Endometrium (tissue), 2 donors: ENCODE results near the gene MDGA2.

Experiments used
- FAIRE-seq: peaks from 2 replicates; lab custom pipeline; 2012; peaks lifted over from hg19 to GRCh38; lab: Jason Lieb, UNC
- donor health status: control.
- donor health status: control.

Gene MDGA2

GRCh38 chr14:46902837-46903236 lies 772.6 kb downstream of the MDGA2 start:
- no peak for FAIRE-seq

- FAIRE-seq, result no peak
Observed at GRCh38 chr14:46894476-46894875, 780.9 kb downstream of the MDGA2 start.

GRCh38 chr14:46887144-46887543 lies 788.3 kb downstream of the MDGA2 start:
- no peak for FAIRE-seq

GRCh38 chr14:46885566-46885965 lies 789.8 kb downstream of the MDGA2 start:
- FAIRE-seq, result no peak

GRCh38 chr14:46861753-46862152 lies 813.7 kb downstream of the MDGA2 start:
- FAIRE-seq, result no peak

GRCh38 chr14:46840944-46841720 lies 834.3 kb downstream of the MDGA2 start:
- no peak for FAIRE-seq

GRCh38 chr14:46820291-46820690 lies 855.1 kb downstream of the MDGA2 start:
- FAIRE-seq, result no peak

- FAIRE-seq, result no peak
Observed at GRCh38 chr14:46819117-46819516, 856.3 kb downstream of the MDGA2 start.

- no peak for FAIRE-seq
Observed at GRCh38 chr14:46818147-46818546, 857.3 kb downstream of the MDGA2 start.

- no peak for FAIRE-seq
Observed at GRCh38 chr14:46793144-46793543, 882.3 kb downstream of the MDGA2 start.
